GM12878 (cell line): Measurements from ENCODE around the gene DIAPH1. TPM values are rescaled to one million over a fixed set of nuclear protein-coding genes. Genes with fewer than 3 reads are reported as not detected.

Source experiments
- ASH2L ChIP-seq: fragments of 300-600, 200-600 bp; sonication (generic); IDR thresholded peaks from 2 replicates; pipeline ENCODE4 v1.6.1; 2017; ENCODE audit warnings: low read depth, mild to moderate bottlenecking, borderline replicate concordance
- BACH1 ChIP-seq: fragments of 450-650 bp; IDR thresholded peaks from 2 replicates; pipeline ENCODE4 v1.6.1; 2017; ENCODE audit warnings: mild to moderate bottlenecking, borderline replicate concordance
- BCL3 ChIP-seq: IDR thresholded peaks from 2 replicates; pipeline ENCODE4 v1.6.1; 2011; ENCODE audit warnings: borderline replicate concordance, low read depth, mild to moderate bottlenecking, moderate library complexity, low read length; ENCODE audit not compliant: insufficient read depth, poor library complexity, severe bottlenecking
- BHLHE40 ChIP-seq, 2 experiments: fragments of 450-650 bp in 1 of 2; IDR thresholded peaks; 2 replicates each; pipeline ENCODE4 v1.6.1; 2011 to 2017; ENCODE audit warnings: low read depth in 2 of 2, borderline replicate concordance in 1 of 2, improper control_type of control experiment in 1 of 2, low read length in 1 of 2, mild to moderate bottlenecking in 1 of 2
- BMI1 ChIP-seq: fragments of 450-650 bp; IDR thresholded peaks from 2 replicates; pipeline ENCODE4 v1.6.1; 2016; ENCODE audit warnings: mild to moderate bottlenecking, moderate library complexity, borderline replicate concordance
- DPF2 ChIP-seq: fragments of 450-650 bp; IDR thresholded peaks from 2 replicates; pipeline ENCODE4 v1.6.1; 2017; ENCODE audit warnings: mild to moderate bottlenecking
- IRF4 ChIP-seq: IDR thresholded peaks from 2 replicates; pipeline ENCODE4 v1.6.1; 2011; ENCODE audit warnings: low read depth, low read length
- IRF5 ChIP-seq: fragments of 450-650 bp; IDR thresholded peaks from 2 replicates; pipeline ENCODE4 v1.6.1; 2017; ENCODE audit warnings: borderline replicate concordance
- JUNB ChIP-seq: IDR thresholded peaks from 2 replicates; pipeline ENCODE4 v1.6.1; 2016; ENCODE audit warnings: antibody characterized with exemption, mild to moderate bottlenecking
- KDM1A ChIP-seq: fragments of 200-600 bp; sonication (generic); IDR thresholded peaks from 2 replicates; pipeline ENCODE4 v1.6.1; 2016; ENCODE audit warnings: borderline replicate concordance
- MEF2A ChIP-seq: IDR thresholded peaks from 2 replicates; pipeline ENCODE4 v1.6.1; 2011; ENCODE audit warnings: low read depth, mild to moderate bottlenecking, low read length, moderate library complexity; ENCODE audit not compliant: insufficient read depth
- MTA3 ChIP-seq: IDR thresholded peaks from 2 replicates; pipeline ENCODE4 v1.6.1; 2012; ENCODE audit warnings: low read length, inconsistent platforms, borderline replicate concordance
- MYB ChIP-seq: fragments of 150-350 bp; IDR thresholded peaks from 2 replicates; pipeline ENCODE4 v1.6.1; 2014; ENCODE audit warnings: mild to moderate bottlenecking, low read depth, low read length, borderline replicate concordance
- NFXL1 ChIP-seq: fragments of 450-650 bp; IDR thresholded peaks from 2 replicates; pipeline ENCODE4 v1.6.1; 2017; ENCODE audit warnings: antibody characterized with exemption, mild to moderate bottlenecking, borderline replicate concordance
- PAX8 ChIP-seq: fragments of 450-650 bp; IDR thresholded peaks from 2 replicates; pipeline ENCODE4 v1.6.1; 2017; ENCODE audit warnings: mild to moderate bottlenecking, moderate library complexity
- PKNOX1 ChIP-seq: fragments of 450-650 bp; IDR thresholded peaks from 2 replicates; pipeline ENCODE4 v1.6.1; 2016; ENCODE audit warnings: mild to moderate bottlenecking
- RBBP5 ChIP-seq: fragments of 200-600 bp; sonication (generic); conservative IDR thresholded peaks from 2 replicates; pipeline ENCODE4 v1.6.1; 2016
- SMAD5 ChIP-seq: IDR thresholded peaks from 2 replicates; pipeline ENCODE4 v1.6.1; 2016; ENCODE audit warnings: antibody characterized with exemption, low read depth
- SRF ChIP-seq, 2 experiments: IDR thresholded peaks; 2 replicates each; pipeline ENCODE4 v1.6.1; 2011; ENCODE audit warnings: low read depth in 2 of 2, low read length in 2 of 2, mild to moderate bottlenecking in 1 of 2, moderate library complexity in 1 of 2
- STAT1 ChIP-seq: fragments of 450-650 bp; conservative IDR thresholded peaks from 2 replicates; pipeline ENCODE4 v1.6.1; 2014; ENCODE audit warnings: antibody characterized with exemption, mild to moderate bottlenecking
- ZBTB40 ChIP-seq: fragments of 450-650 bp; IDR thresholded peaks from 2 replicates; pipeline ENCODE4 v1.6.1; 2016; ENCODE audit warnings: mild to moderate bottlenecking, moderate library complexity, borderline replicate concordance
- ZNF622 ChIP-seq: fragments of 450-650 bp; IDR thresholded peaks from 2 replicates; pipeline ENCODE4 v1.6.1; 2017; ENCODE audit warnings: mild to moderate bottlenecking, inconsistent platforms
- polyA plus RNA-seq, 11 experiments: library from polyadenylated mRNA; depleted of rRNA in 4 of 11; unstranded in 6 of 11; stranded (reverse) in 5 of 11; fragments of >200 nt; fragmentation: Nextera tagmentation in 4 of 11; fragmentation: Illumina TruSeq in 1 of 11; extraction: Ambion mirVana in 4 of 11; extraction: Trizol in 1 of 11; gene quantifications; 1 replicate in 1 of 11; 2 replicates in 10 of 11; pipeline versions ENCODE4 v1.2.1 to v1.2.3, GENCODE V29; 2011 to 2016; ENCODE audit warnings: inconsistent platforms in 2 of 11, missing spikeins in 2 of 11, low read depth in 1 of 11
- total RNA-seq, 4 experiments: library from RNA; depleted of rRNA in 3 of 4; stranded (reverse); fragments of >200 nt in 3 of 4; fragmentation: Illumina TruSeq in 1 of 4; extraction: Trizol in 1 of 4; gene quantifications; 2 replicates each; pipeline versions ENCODE4 v1.2.1 to v1.2.3, GENCODE V29; 2013 to 2021

The DIAPH1 gene
- total and polyA plus RNA-seq, 10 of the 15 experiments (the other 5 are each of a cell fraction or from before 2014, with no cell fraction given): 37.8 to 168 (median 59.0) TPM

GRCh38 chr5:141657937-141658545 lies 39.2 kb upstream of the DIAPH1 start (continued):
- TF ChIP-seq ZBTB40 (no peak), STAT1 (no peak), SRF (IDR thresholded peaks at IDR 0.05; ENCODE audit: low read depth in 2 of 2, low read length in 2 of 2) (peak; percentile 11 to 81; a peak in 3 of 4 replicates), MTA3 (0 out of 2 replicates have a peak, but pooled peaks have one; percentile 48), BMI1 (no peak), ZNF622 (no peak), ASH2L (no peak), RBBP5 (no peak), IRF5 (no peak), PAX8 (no peak), MEF2A (peak; percentile 93), DPF2 (no peak), BCL3 (peak; percentile 77), PKNOX1 (no peak), JUNB (peak; percentile 95), KDM1A (no peak), BACH1 (no peak), MYB (no peak), NFXL1 (no peak), IRF4 (0 out of 2 replicates have a peak, but pooled peaks have one; percentile 49), BHLHE40 (IDR thresholded peaks at IDR 0.05; ENCODE audit: borderline replicate concordance in 1 of 2, low read depth in 2 of 2, low read length in 1 of 2) (no peak), SMAD5 (no peak)
